GM12891 (cell line): ENCODE measurements around the gene IFI27L2.
A peak's percentile ranks its signal among the peaks of the same experiment; 100 is the strongest.

Experiments used
- POLR2A ChIP-seq: IDR thresholded peaks from 2 replicates; pipeline ENCODE4 v1.6.1; 2011; ENCODE audit warnings: low read depth, low read length, control low read depth
- POLR2AphosphoS5 ChIP-seq: IDR thresholded peaks from 2 replicates; pipeline ENCODE4 v1.6.1; 2011; ENCODE audit warnings: low read depth, low read length, control low read depth
- TAF1 ChIP-seq: IDR thresholded peaks from 2 replicates; pipeline ENCODE4 v1.6.1; 2011; ENCODE audit warnings: low read depth, low read length, control low read depth

- TF ChIP-seq POLR2AphosphoS5 = peak; percentile 95
- TF ChIP-seq TAF1 = peak; percentile 83
- TF ChIP-seq POLR2A = peak; percentile 91
These were observed 48.6 kb downstream of the IFI27L2 start, which contains the start of the genes DDX24 and IFI27L1 for GRCh38 chr14:94080621-94081385.
